B cell (primary cell): ENCODE data around the gene ZBTB21. TPM values are rescaled to one million over a fixed set of nuclear protein-coding genes. Genes with fewer than 3 reads are reported as not detected.

Experiments used
- ATAC-seq: fragments of 200-7000 bp; cut with Tn5 transposase; one replicate; pipeline ENCODE4 v1.10.0; 2021; ENCODE audit warnings: low read depth, mild to moderate bottlenecking, moderate number of reproducible peaks, moderate library complexity
- CTCF ChIA-PET: fragments of 350-600 bp; sonication (Branson Sonifier 250); formaldehyde crosslinking; loops from one replicate; lab custom pipeline; 2021; ENCODE audit warnings: antibody characterized with exemption, inconsistent platforms; lab: Charles Lee
- POLR2A ChIA-PET: fragments of 350-600 bp; sonication (Branson Sonifier 250); formaldehyde crosslinking; loops from one replicate; lab custom pipeline; 2021; ENCODE audit warnings: antibody characterized with exemption; lab: Charles Lee
- DNase-seq: peaks from one replicate; pipeline ENCODE4 v3.0.0; 2013
- H2AFZ ChIP-seq: 2 replicates; pipeline ENCODE4 v1.6.1; 2012; ENCODE audit warnings: mild to moderate bottlenecking, low read depth, low read length; ENCODE audit not compliant: insufficient read depth, poor library complexity, severe bottlenecking
- H3K27ac ChIP-seq, 2 donors: 1 replicate in 1 of 2; 2 replicates in 1 of 2; pipeline ENCODE4 v1.5.1; 2012 to 2013; ENCODE audit warnings: low read length in 2 of 2, mild to moderate bottlenecking in 2 of 2, moderate library complexity in 1 of 2
- H3K27me3 ChIP-seq, 4 experiments: fragments of 200-600 bp in 1 of 4; sonication (generic) in 1 of 4; replicated peaks in 1 of 4; 1 replicate in 2 of 4; 2 replicates in 2 of 4; pipeline versions ENCODE4 v1.6.1 to v1.7.0; 2013 to 2016; ENCODE audit warnings: low read length in 3 of 4, mild to moderate bottlenecking in 2 of 4, mixed read lengths in 1 of 4, moderate library complexity in 1 of 4; ENCODE audit not compliant: insufficient read depth in 4 of 4, control insufficient read depth in 3 of 4; ENCODE audit errors: control extremely low read depth in 1 of 4
- H3K36me3 ChIP-seq, 2 experiments: replicated peaks in 1 of 2; 1 replicate in 1 of 2; 2 replicates in 1 of 2; pipeline versions ENCODE4 v1.6.1 to v1.7.1; 2013; ENCODE audit warnings: low read length in 1 of 2; ENCODE audit not compliant: insufficient read depth in 2 of 2, control insufficient read depth in 1 of 2; ENCODE audit errors: control extremely low read depth in 1 of 2, extremely low read depth in 1 of 2
- H3K4me1 ChIP-seq, 2 donors: fragments of 200-600 bp in 1 of 2; sonication (generic) in 1 of 2; 1 replicate in 1 of 2; 2 replicates in 1 of 2; pipeline versions ENCODE4 v1.5.1 to v1.6.1; 2013 to 2017; ENCODE audit warnings: low read length in 2 of 2; ENCODE audit not compliant: control insufficient read depth in 2 of 2, insufficient read depth in 2 of 2
- H3K4me2 ChIP-seq: replicated peaks from 2 replicates; pipeline ENCODE3; 2012; ENCODE audit warnings: mild to moderate bottlenecking, low read depth, low read length; ENCODE audit not compliant: poor library complexity, severe bottlenecking
- H3K4me3 ChIP-seq, 5 experiments: fragments of 200-600 bp in 1 of 5; sonication (generic) in 1 of 5; 1 replicate in 3 of 5; 2 replicates in 2 of 5; pipeline versions ENCODE4 v1.5.1 to v1.7.0; 2011 to 2016; ENCODE audit warnings: low read length in 4 of 5, mild to moderate bottlenecking in 4 of 5, low read depth in 2 of 5, control low read depth in 1 of 5, moderate library complexity in 1 of 5; ENCODE audit not compliant: insufficient read depth in 1 of 5; ENCODE audit errors: control extremely low read depth in 1 of 5, extremely low read depth in 1 of 5
- H3K79me2 ChIP-seq: fragments of 200-600 bp; sonication (generic); one replicate; pipeline ENCODE4 v1.6.0; 2016; ENCODE audit warnings: low read length; ENCODE audit not compliant: control insufficient read depth, insufficient read depth
- H3K9ac ChIP-seq: fragments of 200-600 bp; sonication (generic); 2 replicates; pipeline ENCODE4 v1.6.1; 2017; ENCODE audit warnings: mild to moderate bottlenecking, low read length, moderate library complexity
- H3K9me3 ChIP-seq, 3 donors: one replicate each; pipeline versions ENCODE4 v1.6.1 to v1.7.1; 2013; ENCODE audit warnings: low read length in 2 of 3; ENCODE audit not compliant: control insufficient read depth in 2 of 3, insufficient read depth in 1 of 3; ENCODE audit errors: control extremely low read depth in 1 of 3
- H4K20me1 ChIP-seq: 2 replicates; pipeline ENCODE4 v1.6.0; 2012; ENCODE audit warnings: mild to moderate bottlenecking, low read length; ENCODE audit not compliant: insufficient read depth, control insufficient read depth, poor library complexity, severe bottlenecking
- H3K27ac Mint-ChIP-seq: one replicate; pipeline ENCODE4 v1.8.0; 2021; ENCODE audit warnings: mixed read lengths
- H3K27me3 Mint-ChIP-seq: one replicate; pipeline ENCODE4 v1.8.0; 2021; ENCODE audit warnings: mixed read lengths
- H3K4me1 Mint-ChIP-seq: one replicate; pipeline ENCODE4 v1.8.0; 2021; ENCODE audit warnings: mixed read lengths
- H3K4me3 Mint-ChIP-seq: one replicate; pipeline ENCODE4 v1.8.0; 2021; ENCODE audit warnings: mixed read lengths
- H3K9me3 Mint-ChIP-seq: one replicate; pipeline ENCODE4 v1.8.0; 2022; ENCODE audit warnings: mixed read lengths; ENCODE audit not compliant: insufficient read depth
- CTCF ChIP-seq: fragments of 200-600 bp; IDR thresholded peaks from one replicate; pipeline ENCODE4 v1.8.0; 2022; ENCODE audit warnings: antibody characterized with exemption, mild to moderate bottlenecking
- EZH2 ChIP-seq: IDR thresholded peaks from 2 replicates; pipeline ENCODE4 v1.6.1; 2012; ENCODE audit warnings: borderline replicate concordance, low read depth, mild to moderate bottlenecking, moderate library complexity, low read length; ENCODE audit not compliant: insufficient read depth, poor library complexity, severe bottlenecking
- WGBS: methylation state at CpG from one replicate; pipeline ENCODE4 v1.1.5; 2013; ENCODE audit warnings: missing lambda C conversion rate; ENCODE audit not compliant: insufficient coverage; 5-methylcytosine and 5-hydroxymethylcytosine counted together
- intact Hi-C: fragments of 100-400 bp; cut with micrococcal nuclease; formaldehyde crosslinking; loops from one replicate; pipeline ENCODE4 v1.10.0; 2022
- polyA plus RNA-seq: library from polyadenylated mRNA; depleted of rRNA; stranded (reverse); fragments of >200 nt; gene quantifications from 2 replicates; pipeline ENCODE4 v1.2.3, GENCODE V29; 2012
- total RNA-seq, 2 donors: library from RNA; stranded (reverse); fragments of 120-200 nt in 1 of 2; gene quantifications; 1 replicate in 1 of 2; 2 replicates in 1 of 2; pipeline versions ENCODE4 v1.2.3 to v1.2.4, GENCODE V29; 2013 to 2022

ZBTB21 gene
- total and polyA plus RNA-seq, 2 donors (not counting 1 experiment from before 2014, with no cell fraction given) = 12.4 to 40.1 TPM

DNA sequence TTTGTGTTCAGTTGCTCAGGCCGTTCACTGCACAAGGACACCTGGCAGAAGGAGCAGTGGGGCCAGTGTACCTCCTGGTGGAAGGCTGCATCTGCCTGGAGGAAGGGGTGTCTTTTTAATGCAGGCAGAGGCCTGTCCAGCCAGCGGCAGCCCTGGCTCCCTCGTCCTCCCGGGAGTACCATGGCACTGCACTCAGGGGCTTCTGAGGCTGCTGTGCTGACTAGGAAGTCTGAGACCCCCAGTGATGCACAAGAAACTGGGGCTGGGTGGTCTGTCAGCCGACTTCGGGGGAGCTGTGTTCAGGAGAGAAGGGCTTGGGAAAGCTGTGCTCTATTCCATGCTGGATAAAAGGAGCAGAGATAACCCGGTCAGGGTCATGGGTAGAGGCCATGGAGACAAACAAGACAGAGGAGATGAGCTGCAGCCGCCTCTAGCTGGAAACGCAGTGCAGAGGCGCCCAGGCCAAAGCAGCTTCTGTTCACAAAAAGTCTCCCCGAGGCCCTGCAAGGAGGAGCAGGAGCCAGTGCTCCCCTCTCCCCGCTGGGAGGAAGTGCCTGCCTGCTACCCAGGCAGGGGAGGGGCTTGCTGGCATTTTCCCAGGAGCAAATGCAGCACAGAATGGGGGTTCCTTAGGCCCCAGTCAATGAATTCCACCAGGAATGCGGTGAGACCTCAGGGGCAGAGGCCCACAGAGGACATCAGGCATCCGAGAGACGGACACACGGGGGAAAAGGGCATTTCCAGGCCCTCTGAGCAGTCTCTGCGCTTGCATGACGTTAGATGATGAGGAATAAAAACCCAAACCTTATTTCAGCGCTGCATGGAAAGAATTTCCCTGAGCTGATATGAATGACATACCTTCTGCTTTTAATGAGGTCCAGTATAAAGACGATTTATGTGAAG, 39.2 kb downstream of the ZBTB21 start:
- no peak overlapping the region for H3K4me2 ChIP-seq
- intact Hi-C loops = no loop called here
- H3K9me3 ChIP-seq = no peaks in the 10 kb centered on the region
- H3K4me1 ChIP-seq = peaks cover 10% of the 10 kb centered on the region in 2 donors
- POLR2A ChIA-PET = no interaction called here
- H3K4me3 Mint-ChIP-seq = no peak overlapping the region
- no peak for DNase-seq
- H3K27me3 ChIP-seq = no peaks in the 10 kb centered on the region
- H3K4me1 Mint-ChIP-seq = peaks cover 11% of the 10 kb centered on the region
- ATAC-seq = no peak
- H3K9ac ChIP-seq = no peak overlapping the region
- TF ChIP-seq CTCF (no peak), EZH2 (no peak)
- H3K4me3 ChIP-seq = no peak overlapping the region
- no peaks in the 10 kb centered on the region for H3K9me3 Mint-ChIP-seq
- CTCF ChIA-PET = interaction anchor here (2.7 kb wide), 1 partner anchor 146 kb away, joined by 10 read pairs; no protein-coding TSS in a partner anchor
- 86% methylated on average over 18 of the region's 20 CpGs for WGBS
- H3K27ac ChIP-seq = no peak overlapping the region
- H3K79me2 ChIP-seq = no peaks in the 10 kb centered on the region
- H3K27me3 Mint-ChIP-seq = peaks cover 1% of the 10 kb centered on the region
- H4K20me1 ChIP-seq = no peaks in the 10 kb centered on the region
- no peaks in the 10 kb centered on the region for H3K36me3 ChIP-seq
- H3K27ac Mint-ChIP-seq = no peak overlapping the region
- H2AFZ ChIP-seq = no peak overlapping the region

GRCh38 chr21:41970106-41970391, 40.1 kb downstream of the ZBTB21 start:
- Histone ChIP-seq H3K4me3 (no peak overlapping the region), H3K27ac (no peak overlapping the region), H3K27me3 (no peaks in the 10 kb centered on the region), H3K9me3 (no peaks in the 10 kb centered on the region), H3K9ac (no peak overlapping the region), H4K20me1 (no peaks in the 10 kb centered on the region), H2AFZ (no peak overlapping the region), H3K36me3 (no peaks in the 10 kb centered on the region), H3K4me1 (peaks cover 10 to 11% of the 10 kb centered on the region in 2 donors), H3K4me2 (no peak overlapping the region), H3K79me2 (no peaks in the 10 kb centered on the region)
- intact Hi-C loops = no loop called here
- Mint-ChIP-seq H3K4me1 (peaks cover 15% of the 10 kb centered on the region), H3K27me3 (peaks cover 11% of the 10 kb centered on the region), H3K9me3 (no peaks in the 10 kb centered on the region), H3K27ac (no peak overlapping the region), H3K4me3 (no peak overlapping the region)
- no peak for ATAC-seq
- POLR2A ChIA-PET = no interaction called here
- WGBS = 95% methylated on average over 3 of the region's 5 CpGs
- no peak for TF ChIP-seq CTCF
- TF ChIP-seq EZH2 = no peak
- DNase-seq = no peak
- CTCF ChIA-PET = interaction anchor here (2.7 kb wide), 1 partner anchor 147 kb away, joined by 10 read pairs; no protein-coding TSS in a partner anchor
